ENCODE measurements around the gene UQCRC1.

Gene UQCRC1

GRCh38 chr3:48592519-48593087 lies 16.8 kb downstream of the UQCRC1 start:
- no peak for TF ChIP-seq ZNF274 (IDR thresholded peaks at IDR 0.05; ENCODE audit: low read depth, low read length)
- no peak for DNase-seq (ENCODE audit: low read depth, low spot score)
- Histone ChIP-seq H3K36me3 (ENCODE audit: insufficient read depth, insufficient read length, low read length) (peaks cover 81% of the 10 kb centered on the region), H3K9me3 (ENCODE audit: insufficient read depth, low read length) (no peaks in the 10 kb centered on the region), H3K4me1 (ENCODE audit: insufficient read depth, insufficient read length) (peaks cover 42% of the 10 kb centered on the region), H3K9ac (ENCODE audit: insufficient read length, low read depth) (no peak overlapping the region), H3K27me3 (ENCODE audit: insufficient read depth, insufficient read length) (no peaks in the 10 kb centered on the region), H3K4me3 (ENCODE audit: insufficient read length, low read depth) (no peak overlapping the region)

GRCh38 chr3:48591886-48592518 lies 17.4 kb downstream of the UQCRC1 start:
- no peak for TF ChIP-seq YY1 (IDR thresholded peaks at IDR 0.05; ENCODE audit: insufficient read depth, insufficient read length)
- no peak for TF ChIP-seq ZNF274 (IDR thresholded peaks at IDR 0.05; ENCODE audit: low read depth, low read length)
- TF ChIP-seq SUZ12 (IDR thresholded peaks at IDR 0.05; ENCODE audit: extremely low read depth, insufficient read depth, insufficient read length), result no peak
- no peaks in the 10 kb centered on the region for H3K9me3 ChIP-seq (ENCODE audit: insufficient read depth, low read length)

DNA sequence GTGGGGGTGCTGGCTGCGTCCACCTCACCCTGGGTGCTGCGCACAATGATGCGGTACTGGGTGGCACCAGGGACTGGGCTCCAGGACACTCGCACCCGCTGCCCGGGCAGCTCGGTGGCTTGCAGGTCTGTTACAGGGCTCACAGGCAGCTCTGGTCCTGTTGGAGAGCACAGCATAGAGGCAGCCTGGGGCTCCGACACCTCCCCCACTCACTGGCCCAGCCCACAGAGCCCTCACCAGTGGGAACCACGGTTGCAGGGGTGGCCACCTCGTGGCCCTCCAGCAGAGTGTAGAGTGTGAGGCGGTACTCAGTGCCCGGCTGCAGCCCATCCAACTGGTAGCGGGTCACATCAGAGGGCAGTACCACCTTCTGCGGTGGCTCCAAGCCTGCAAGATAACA lies 18.0 kb downstream of the UQCRC1 start:
- peaks cover 81% of the 10 kb centered on the region for H3K36me3 ChIP-seq (ENCODE audit: insufficient read depth, insufficient read length, low read length)
- DNase-seq (ENCODE audit: low read depth, low spot score), result no peak
- H3K9ac ChIP-seq (ENCODE audit: insufficient read length, low read depth), result no peak overlapping the region
- no peaks in the 10 kb centered on the region for H3K9me3 ChIP-seq (ENCODE audit: insufficient read depth, low read length)
- TF ChIP-seq ZNF274 (IDR thresholded peaks at IDR 0.05; ENCODE audit: low read depth, low read length) (no peak), SUZ12 (IDR thresholded peaks at IDR 0.05; ENCODE audit: extremely low read depth, insufficient read depth, insufficient read length) (no peak), YY1 (IDR thresholded peaks at IDR 0.05; ENCODE audit: insufficient read depth, insufficient read length) (no peak)
- H3K4me3 ChIP-seq (ENCODE audit: insufficient read length, low read depth), result no peak overlapping the region
- peaks cover 31% of the 10 kb centered on the region for H3K4me1 ChIP-seq (ENCODE audit: insufficient read depth, insufficient read length)
- no peaks in the 10 kb centered on the region for H3K27me3 ChIP-seq (ENCODE audit: insufficient read depth, insufficient read length)

More at GRCh38 chr3:48591886-48592518, 17.4 kb downstream of the UQCRC1 start:
- no peak overlapping the region for H3K4me3 ChIP-seq (ENCODE audit: insufficient read length, low read depth)
- H3K9ac ChIP-seq (ENCODE audit: insufficient read length, low read depth), result no peak overlapping the region
- no peaks in the 10 kb centered on the region for H3K27me3 ChIP-seq (ENCODE audit: insufficient read depth, insufficient read length)
- peaks cover 36% of the 10 kb centered on the region for H3K4me1 ChIP-seq (ENCODE audit: insufficient read depth, insufficient read length)
- H3K36me3 ChIP-seq (ENCODE audit: insufficient read depth, insufficient read length, low read length), result peaks cover 81% of the 10 kb centered on the region
- DNase-seq (ENCODE audit: low read depth, low spot score), result no peak

- H3K4me1 ChIP-seq (ENCODE audit: insufficient read depth, insufficient read length), result peaks cover 5% of the 10 kb centered on the region
- TF ChIP-seq SUZ12 (IDR thresholded peaks at IDR 0.05; ENCODE audit: extremely low read depth, insufficient read depth, insufficient read length), result no peak
- TF ChIP-seq ZNF274 (IDR thresholded peaks at IDR 0.05; ENCODE audit: low read depth, low read length), result no peak
- no peak for TF ChIP-seq YY1 (IDR thresholded peaks at IDR 0.05; ENCODE audit: insufficient read depth, insufficient read length)
- peaks cover 99% of the 10 kb centered on the region for H3K36me3 ChIP-seq (ENCODE audit: insufficient read depth, insufficient read length, low read length)
- no peaks in the 10 kb centered on the region for H3K9me3 ChIP-seq (ENCODE audit: insufficient read depth, low read length)
- H3K27me3 ChIP-seq (ENCODE audit: insufficient read depth, insufficient read length), result no peaks in the 10 kb centered on the region
- H3K9ac ChIP-seq (ENCODE audit: insufficient read length, low read depth), result no peak overlapping the region
- DNase-seq (ENCODE audit: low read depth, low spot score), result no peak
- H3K4me3 ChIP-seq (ENCODE audit: insufficient read length, low read depth), result no peak overlapping the region
Observed at GRCh38 chr3:48588230-48588629, 21.2 kb downstream of the UQCRC1 start.

- TF ChIP-seq ZNF274 (IDR thresholded peaks at IDR 0.05; ENCODE audit: low read depth, low read length) (no peak), YY1 (IDR thresholded peaks at IDR 0.05; ENCODE audit: insufficient read depth, insufficient read length) (no peak), SUZ12 (IDR thresholded peaks at IDR 0.05; ENCODE audit: extremely low read depth, insufficient read depth, insufficient read length) (no peak)
- H3K27me3 ChIP-seq (ENCODE audit: insufficient read depth, insufficient read length), result no peaks in the 10 kb centered on the region
- no peak overlapping the region for H3K4me3 ChIP-seq (ENCODE audit: insufficient read length, low read depth)
- peaks cover 99% of the 10 kb centered on the region for H3K36me3 ChIP-seq (ENCODE audit: insufficient read depth, insufficient read length, low read length)
- DNase-seq (ENCODE audit: low read depth, low spot score), result no peak
- no peaks in the 10 kb centered on the region for H3K9me3 ChIP-seq (ENCODE audit: insufficient read depth, low read length)
- no peak overlapping the region for H3K9ac ChIP-seq (ENCODE audit: insufficient read length, low read depth)
- H3K4me1 ChIP-seq (ENCODE audit: insufficient read depth, insufficient read length), result peaks cover 4% of the 10 kb centered on the region
Observed at GRCh38 chr3:48587686-48588085, 21.8 kb downstream of the UQCRC1 start.

GRCh38 chr3:48585411-48585810 lies 24.0 kb downstream of the UQCRC1 start:
- no peak for TF ChIP-seq YY1 (IDR thresholded peaks at IDR 0.05; ENCODE audit: insufficient read depth, insufficient read length)
- H3K27me3 ChIP-seq (ENCODE audit: insufficient read depth, insufficient read length), result no peaks in the 10 kb centered on the region
- H3K4me1 ChIP-seq (ENCODE audit: insufficient read depth, insufficient read length), result peaks cover 4% of the 10 kb centered on the region
- H3K9ac ChIP-seq (ENCODE audit: insufficient read length, low read depth), result no peak overlapping the region
- no peak overlapping the region for H3K4me3 ChIP-seq (ENCODE audit: insufficient read length, low read depth)
- H3K36me3 ChIP-seq (ENCODE audit: insufficient read depth, insufficient read length, low read length), result peaks cover 99% of the 10 kb centered on the region
- H3K9me3 ChIP-seq (ENCODE audit: insufficient read depth, low read length), result no peaks in the 10 kb centered on the region
- DNase-seq (ENCODE audit: low read depth, low spot score), result no peak

DNA sequence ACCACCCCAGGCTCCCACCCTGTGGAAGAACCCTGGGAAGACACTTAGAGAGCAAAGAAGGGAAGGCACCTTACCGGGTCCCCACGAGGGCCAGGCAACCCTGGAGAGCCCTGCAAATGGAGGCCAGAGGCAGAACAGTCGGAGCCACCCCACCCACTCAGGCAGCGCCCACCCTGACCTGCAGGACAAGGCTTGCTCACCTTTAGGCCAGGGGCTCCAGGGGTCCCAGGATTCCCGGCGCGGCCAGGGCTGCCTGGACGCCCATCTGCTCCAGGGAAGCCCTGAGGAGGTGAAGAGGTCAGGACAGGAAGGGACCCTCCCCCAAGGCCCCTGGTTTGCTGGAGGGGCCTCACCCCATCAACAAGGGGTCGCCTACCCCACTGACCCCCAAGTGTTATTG lies 24.6 kb downstream of the UQCRC1 start:
- Histone ChIP-seq H3K36me3 (ENCODE audit: insufficient read depth, insufficient read length, low read length) (peaks cover 99% of the 10 kb centered on the region), H3K4me1 (ENCODE audit: insufficient read depth, insufficient read length) (peaks cover under 1% of the 10 kb centered on the region), H3K27me3 (ENCODE audit: insufficient read depth, insufficient read length) (no peaks in the 10 kb centered on the region), H3K4me3 (ENCODE audit: insufficient read length, low read depth) (no peak overlapping the region), H3K9ac (ENCODE audit: insufficient read length, low read depth) (no peak overlapping the region), H3K9me3 (ENCODE audit: insufficient read depth, low read length) (no peaks in the 10 kb centered on the region)
- TF ChIP-seq ZNF274 (IDR thresholded peaks at IDR 0.05; ENCODE audit: low read depth, low read length), result no peak
- TF ChIP-seq YY1 (IDR thresholded peaks at IDR 0.05; ENCODE audit: insufficient read depth, insufficient read length), result no peak
- no peak for TF ChIP-seq SUZ12 (IDR thresholded peaks at IDR 0.05; ENCODE audit: extremely low read depth, insufficient read depth, insufficient read length)
- DNase-seq (ENCODE audit: low read depth, low spot score), result no peak
